Trophoblast cell (in vitro differentiated cells and primary cell): ENCODE measurements around the gene B4GALT1.

Experiments used
- DNase-seq, 2 donors: peaks; one replicate each; pipeline ENCODE4 v3.0.0-alpha.2; 2016
- H2AFZ ChIP-seq: 2 replicates; pipeline ENCODE4 v1.6.1; 2013; ENCODE audit warnings: low read length, moderate library complexity, mild to moderate bottlenecking; ENCODE audit not compliant: insufficient read depth, poor library complexity
- H2AK5ac ChIP-seq: 2 replicates; pipeline ENCODE4 v1.6.1; 2013; ENCODE audit warnings: mild to moderate bottlenecking, low read length
- H2BK120ac ChIP-seq: 2 replicates; pipeline ENCODE4 v1.6.1; 2013; ENCODE audit warnings: low read length, mild to moderate bottlenecking, moderate library complexity; ENCODE audit not compliant: insufficient read depth, poor library complexity
- H2BK12ac ChIP-seq: 2 replicates; pipeline ENCODE4 v1.6.1; 2013; ENCODE audit warnings: mild to moderate bottlenecking, low read length, moderate library complexity
- H2BK5ac ChIP-seq: 2 replicates; pipeline ENCODE4 v1.6.1; 2013; ENCODE audit warnings: low read length, low read depth, moderate library complexity, mild to moderate bottlenecking; ENCODE audit not compliant: poor library complexity
- H3K14ac ChIP-seq: 2 replicates; pipeline ENCODE4 v1.6.1; 2013; ENCODE audit warnings: mild to moderate bottlenecking, low read length
- H3K18ac ChIP-seq: 2 replicates; pipeline ENCODE4 v1.6.1; 2013; ENCODE audit warnings: mild to moderate bottlenecking, low read length
- H3K23ac ChIP-seq: 2 replicates; pipeline ENCODE4 v1.6.1; 2013; ENCODE audit warnings: low read length
- H3K27ac ChIP-seq: 2 replicates; pipeline ENCODE4 v1.5.1; 2013; ENCODE audit warnings: low read depth, mild to moderate bottlenecking, inconsistent platforms, low read length, moderate library complexity
- H3K27me3 ChIP-seq: 2 replicates; pipeline ENCODE4 v1.6.1; 2013; ENCODE audit warnings: inconsistent platforms, mild to moderate bottlenecking, low read length, moderate library complexity; ENCODE audit not compliant: insufficient read depth
- H3K36me3 ChIP-seq, 2 experiments: 1 replicate in 1 of 2; 2 replicates in 1 of 2; pipeline ENCODE4 v1.6.1; 2013; ENCODE audit warnings: low read length in 2 of 2, mild to moderate bottlenecking in 2 of 2, moderate library complexity in 1 of 2; ENCODE audit not compliant: insufficient read depth in 2 of 2, control insufficient read depth in 1 of 2
- H3K4ac ChIP-seq: 2 replicates; pipeline ENCODE4 v1.6.1; 2013; ENCODE audit warnings: low read depth, mild to moderate bottlenecking, low read length, moderate library complexity
- H3K4me1 ChIP-seq, 2 experiments: 1 replicate in 1 of 2; 2 replicates in 1 of 2; pipeline ENCODE4 v1.6.1; 2013; ENCODE audit warnings: low read length in 2 of 2, mild to moderate bottlenecking in 2 of 2, moderate library complexity in 1 of 2; ENCODE audit not compliant: insufficient read depth in 2 of 2, control insufficient read depth in 1 of 2
- H3K4me2 ChIP-seq: 2 replicates; pipeline ENCODE4 v1.6.1; 2013; ENCODE audit warnings: inconsistent platforms, mild to moderate bottlenecking, low read length, moderate library complexity
- H3K4me3 ChIP-seq: 2 replicates; pipeline ENCODE4 v1.5.1; 2013; ENCODE audit warnings: mild to moderate bottlenecking, low read depth, low read length, inconsistent platforms
- H3K79me1 ChIP-seq: one replicate; pipeline ENCODE4 v1.6.1; 2013; ENCODE audit warnings: low read length
- H3K79me2 ChIP-seq: 2 replicates; pipeline ENCODE4 v1.6.1; 2013; ENCODE audit warnings: low read length, mild to moderate bottlenecking; ENCODE audit not compliant: control insufficient read depth, insufficient read depth, poor library complexity
- H3K9ac ChIP-seq: 2 replicates; pipeline ENCODE4 v1.6.1; 2013; ENCODE audit warnings: mild to moderate bottlenecking, low read length
- H3K9me3 ChIP-seq: 2 replicates; pipeline ENCODE4 v1.6.1; 2013; ENCODE audit warnings: low read depth, mild to moderate bottlenecking, control low read depth, inconsistent platforms, low read length; ENCODE audit not compliant: insufficient read depth
- H4K12ac ChIP-seq: 2 replicates; pipeline ENCODE4 v1.6.1; 2013; ENCODE audit warnings: low read depth, mild to moderate bottlenecking, low read length, moderate library complexity
- H4K8ac ChIP-seq: 2 replicates; pipeline ENCODE4 v1.6.1; 2013; ENCODE audit warnings: low read depth, mild to moderate bottlenecking, low read length, moderate library complexity
- H4K91ac ChIP-seq: one replicate; pipeline ENCODE4 v1.6.1; 2013; ENCODE audit warnings: low read depth, mild to moderate bottlenecking, low read length, moderate library complexity
- WGBS: extraction: QIAGEN DNeasy Blood & Tissue Kit; methylation state at CpG from one replicate; pipeline ENCODE4 v1.1.7; 2013; ENCODE audit warnings: missing lambda C conversion rate; ENCODE audit not compliant: insufficient read length, insufficient coverage; ENCODE audit errors: extremely low coverage; 5-methylcytosine and 5-hydroxymethylcytosine counted together

The B4GALT1 gene

GRCh38 chr9:33209394-33209793 lies 42.3 kb upstream of the B4GALT1 start:
- Histone ChIP-seq H3K18ac (no peak overlapping the region), H3K27me3 (no peaks in the 10 kb centered on the region), H3K79me1 (peaks cover 2% of the 10 kb centered on the region), H3K4me1 (peaks cover 9 to 14% of the 10 kb centered on the region in 2 experiments), H4K12ac (no peak overlapping the region), H4K91ac (no peak overlapping the region), H3K4ac (no peak overlapping the region), H3K14ac (no peak overlapping the region), H3K4me2 (no peak overlapping the region), H2BK120ac (no peak overlapping the region), H3K4me3 (no peak overlapping the region), H3K9me3 (no peaks in the 10 kb centered on the region), H2AK5ac (no peak overlapping the region), H2BK12ac (no peak overlapping the region), H4K8ac (no peak overlapping the region), H3K79me2 (no peaks in the 10 kb centered on the region), H3K9ac (no peak overlapping the region), H3K36me3 (no peaks in the 10 kb centered on the region), H2AFZ (no peak overlapping the region), H3K23ac (no peak overlapping the region), H2BK5ac (no peak overlapping the region), H3K27ac (no peak overlapping the region)
- peak; percentile 16 to 70 for DNase-seq
- no CpG with 5 or more reads among the region's 1 CpG for WGBS

- H2BK12ac ChIP-seq = no peak overlapping the region
- no peak overlapping the region for H2BK5ac ChIP-seq
- H3K4me3 ChIP-seq = no peak overlapping the region
- H3K36me3 ChIP-seq = no peaks in the 10 kb centered on the region
- no peak for DNase-seq
- H2AFZ ChIP-seq = no peak overlapping the region
- no peak overlapping the region for H4K91ac ChIP-seq
- H3K79me1 ChIP-seq = no peaks in the 10 kb centered on the region
- H3K14ac ChIP-seq = no peak overlapping the region
- H3K9me3 ChIP-seq = no peaks in the 10 kb centered on the region
- H3K4me2 ChIP-seq = no peak overlapping the region
- H3K23ac ChIP-seq = no peak overlapping the region
- H3K27ac ChIP-seq = no peak overlapping the region
- no peaks in the 10 kb centered on the region for H3K79me2 ChIP-seq
- H2AK5ac ChIP-seq = no peak overlapping the region
- 100% methylated on average over 1 of the region's 11 CpGs for WGBS
- no peak overlapping the region for H3K4ac ChIP-seq
- no peak overlapping the region for H4K12ac ChIP-seq
- no peak overlapping the region for H3K9ac ChIP-seq
- no peak overlapping the region for H2BK120ac ChIP-seq
- no peak overlapping the region for H4K8ac ChIP-seq
- H3K4me1 ChIP-seq = no peaks in the 10 kb centered on the region
- no peaks in the 10 kb centered on the region for H3K27me3 ChIP-seq
- H3K18ac ChIP-seq = no peak overlapping the region
Measured at GRCh38 chr9:33202552-33203201, 35.5 kb upstream of the B4GALT1 start.

GRCh38 chr9:33202018-33202417 lies 34.9 kb upstream of the B4GALT1 start:
- H3K27ac ChIP-seq = no peak overlapping the region
- no peak overlapping the region for H3K14ac ChIP-seq
- no peak for DNase-seq
- no CpG with 5 or more reads among the region's 1 CpG for WGBS
- no peak overlapping the region for H3K4ac ChIP-seq
- no peaks in the 10 kb centered on the region for H3K79me2 ChIP-seq
- no peak overlapping the region for H2AK5ac ChIP-seq
- H3K23ac ChIP-seq = no peak overlapping the region
- H3K27me3 ChIP-seq = no peaks in the 10 kb centered on the region
- no peak overlapping the region for H4K91ac ChIP-seq
- H4K8ac ChIP-seq = no peak overlapping the region
- H3K9ac ChIP-seq = no peak overlapping the region
- H3K9me3 ChIP-seq = no peaks in the 10 kb centered on the region
- H2BK120ac ChIP-seq = no peak overlapping the region
- no peak overlapping the region for H4K12ac ChIP-seq
- no peak overlapping the region for H2BK12ac ChIP-seq
- H3K4me1 ChIP-seq = no peaks in the 10 kb centered on the region
- no peaks in the 10 kb centered on the region for H3K36me3 ChIP-seq
- H2AFZ ChIP-seq = no peak overlapping the region
- H3K18ac ChIP-seq = no peak overlapping the region
- H3K4me3 ChIP-seq = no peak overlapping the region
- H3K79me1 ChIP-seq = no peaks in the 10 kb centered on the region
- no peak overlapping the region for H3K4me2 ChIP-seq
- H2BK5ac ChIP-seq = no peak overlapping the region

GRCh38 chr9:33198165-33198564 lies 31.0 kb upstream of the B4GALT1 start:
- H3K14ac ChIP-seq = no peak overlapping the region
- no peaks in the 10 kb centered on the region for H3K4me1 ChIP-seq
- H3K9me3 ChIP-seq = no peaks in the 10 kb centered on the region
- no peak overlapping the region for H4K8ac ChIP-seq
- no peak overlapping the region for H2AFZ ChIP-seq
- no peak overlapping the region for H2BK5ac ChIP-seq
- DNase-seq = no peak
- no CpG with 5 or more reads among the region's 6 CpGs for WGBS
- no peak overlapping the region for H3K4me2 ChIP-seq
- no peak overlapping the region for H3K27ac ChIP-seq
- H2AK5ac ChIP-seq = no peak overlapping the region
- no peaks in the 10 kb centered on the region for H3K36me3 ChIP-seq
- H3K79me1 ChIP-seq = no peaks in the 10 kb centered on the region
- H4K91ac ChIP-seq = no peak overlapping the region
- no peak overlapping the region for H2BK120ac ChIP-seq
- H3K27me3 ChIP-seq = no peaks in the 10 kb centered on the region
- H3K4me3 ChIP-seq = no peak overlapping the region
- H3K18ac ChIP-seq = no peak overlapping the region
- H3K79me2 ChIP-seq = no peaks in the 10 kb centered on the region
- H3K9ac ChIP-seq = no peak overlapping the region
- no peak overlapping the region for H3K4ac ChIP-seq
- H4K12ac ChIP-seq = no peak overlapping the region
- no peak overlapping the region for H2BK12ac ChIP-seq
- H3K23ac ChIP-seq = no peak overlapping the region
